Endothelial cell of hepatic sinusoid (primary cell): ENCODE measurements around the gene RNMT.
"Not testable (repeated sequence)": the region's sequence is repeated elsewhere in the genome, so short reads cannot be mapped to it uniquely, and the experiment has no call there.

Source experiments
- in situ Hi-C: cut with HindIII; loops from 2 replicates; pipeline ENCODE4 v1.10.0; 2017; ENCODE audit warnings: low sequenced_read_pairs

Gene RNMT

GRCh38 chr18:13726232-13726971 lies at the start of gene RNMT, which contains the start of gene FAM210A:
RNMT (plus strand) TSS chr18:13726673; CDS start chr18:13731518, 4,845 bp downstream.
FAM210A (minus strand) TSS chr18:13726558; CDS start chr18:13682077, 44,481 bp downstream.
- in situ Hi-C loops = no loop called here

GRCh38 chr18:13677350-13677749 lies 49.1 kb upstream of the RNMT start:
- in situ Hi-C loops = not testable (repeated sequence)

- in situ Hi-C loops = no loop called here
These were observed 45.9 kb upstream of the RNMT start for GRCh38 chr18:13680612-13681011.

- in situ Hi-C loops = no loop called here
These were observed 44.8 kb upstream of the RNMT start for GRCh38 chr18:13681701-13682100.

- in situ Hi-C loops = no loop called here
These were observed 41.9 kb upstream of the RNMT start for GRCh38 chr18:13684546-13684945.

GRCh38 chr18:13688191-13689136 lies 38.0 kb upstream of the RNMT start:
- in situ Hi-C loops = no loop called here

- in situ Hi-C loops = not testable (repeated sequence)
These were observed 36.4 kb upstream of the RNMT start for GRCh38 chr18:13690060-13690459.

GRCh38 chr18:13695337-13695736 lies 31.1 kb upstream of the RNMT start:
- in situ Hi-C loops = not testable (repeated sequence)

GRCh38 chr18:13696961-13697360 lies 29.5 kb upstream of the RNMT start:
- in situ Hi-C loops = no loop called here

GRCh38 chr18:13700153-13700552 lies 26.3 kb upstream of the RNMT start:
- in situ Hi-C loops = no loop called here

GRCh38 chr18:13703899-13704298 lies 22.6 kb upstream of the RNMT start:
- in situ Hi-C loops = no loop called here

- in situ Hi-C loops = no loop called here
These were observed 16.1 kb upstream of the RNMT start for GRCh38 chr18:13710414-13710831.

GRCh38 chr18:13712400-13713131 lies 13.9 kb upstream of the RNMT start:
- in situ Hi-C loops = no loop called here

- in situ Hi-C loops = no loop called here
These were observed 12.9 kb upstream of the RNMT start for GRCh38 chr18:13713455-13714055.

- in situ Hi-C loops = no loop called here
These were observed 11.1 kb upstream of the RNMT start for GRCh38 chr18:13715330-13715729.

- in situ Hi-C loops = no loop called here
These were observed 9.6 kb upstream of the RNMT start for GRCh38 chr18:13716916-13717315.

- in situ Hi-C loops = no loop called here
These were observed 6.3 kb upstream of the RNMT start for GRCh38 chr18:13720123-13720522.

GRCh38 chr18:13720847-13721246 lies 5.6 kb upstream of the RNMT start:
- in situ Hi-C loops = no loop called here

GRCh38 chr18:13725566-13726231 lies 774 bp upstream of the RNMT start:
- in situ Hi-C loops = no loop called here

- in situ Hi-C loops = no loop called here
These were observed 479 bp downstream of the RNMT start for GRCh38 chr18:13726972-13727331.
